ENCODE data around the gene TMPRSS11B. TPM values are rescaled to one million over a fixed set of nuclear protein-coding genes. Genes with fewer than 3 reads are reported as not detected.
"Not testable (repeated sequence)": the region's sequence is repeated elsewhere in the genome, so short reads cannot be mapped to it uniquely, and the experiment has no call there.

Gene TMPRSS11B, protein sequence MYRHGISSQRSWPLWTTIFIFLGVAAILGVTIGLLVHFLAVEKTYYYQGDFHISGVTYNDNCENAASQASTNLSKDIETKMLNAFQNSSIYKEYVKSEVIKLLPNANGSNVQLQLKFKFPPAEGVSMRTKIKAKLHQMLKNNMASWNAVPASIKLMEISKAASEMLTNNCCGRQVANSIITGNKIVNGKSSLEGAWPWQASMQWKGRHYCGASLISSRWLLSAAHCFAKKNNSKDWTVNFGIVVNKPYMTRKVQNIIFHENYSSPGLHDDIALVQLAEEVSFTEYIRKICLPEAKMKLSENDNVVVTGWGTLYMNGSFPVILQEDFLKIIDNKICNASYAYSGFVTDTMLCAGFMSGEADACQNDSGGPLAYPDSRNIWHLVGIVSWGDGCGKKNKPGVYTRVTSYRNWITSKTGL
- not detected for total RNA-seq

- no peak for DNase-seq (ENCODE audit: low spot score)
These were observed at the start of gene TMPRSS11B for GRCh38 chr4:68245594-68245993. Gene TMPRSS11B, minus strand, starts transcription at chr4:68245694. Its CDS starts 136 bp downstream, at chr4:68245558.

DNA sequence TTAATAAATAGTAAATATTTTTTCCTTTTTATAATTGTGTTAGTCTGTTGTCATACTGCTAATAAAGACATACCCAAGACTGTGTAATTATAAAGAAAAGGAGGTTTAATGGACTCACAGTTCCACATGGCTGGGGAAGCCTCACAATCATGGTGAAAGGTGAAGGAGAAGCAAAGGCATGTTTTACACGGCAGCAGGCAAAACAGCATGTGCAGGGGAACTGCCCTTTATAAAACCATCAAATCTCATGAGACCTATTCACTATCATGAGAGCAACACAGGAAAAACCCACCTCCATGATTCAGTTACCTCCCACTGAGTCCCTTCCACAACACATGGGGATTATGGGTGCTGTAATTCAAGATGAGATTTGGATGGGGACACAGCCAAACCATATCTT, 45.8 kb upstream of the TMPRSS11B start:
- no peak for DNase-seq (ENCODE audit: low spot score)

- no peak for DNase-seq (ENCODE audit: low spot score)
These were observed 42.9 kb upstream of the TMPRSS11B start for GRCh38 chr4:68288393-68288740.

GRCh38 chr4:68287704-68288392, 42.4 kb upstream of the TMPRSS11B start:
- DNase-seq (ENCODE audit: low spot score): no peak

- no peak for DNase-seq (ENCODE audit: low spot score)
These were observed 38.2 kb upstream of the TMPRSS11B start for GRCh38 chr4:68283714-68284113.

DNA sequence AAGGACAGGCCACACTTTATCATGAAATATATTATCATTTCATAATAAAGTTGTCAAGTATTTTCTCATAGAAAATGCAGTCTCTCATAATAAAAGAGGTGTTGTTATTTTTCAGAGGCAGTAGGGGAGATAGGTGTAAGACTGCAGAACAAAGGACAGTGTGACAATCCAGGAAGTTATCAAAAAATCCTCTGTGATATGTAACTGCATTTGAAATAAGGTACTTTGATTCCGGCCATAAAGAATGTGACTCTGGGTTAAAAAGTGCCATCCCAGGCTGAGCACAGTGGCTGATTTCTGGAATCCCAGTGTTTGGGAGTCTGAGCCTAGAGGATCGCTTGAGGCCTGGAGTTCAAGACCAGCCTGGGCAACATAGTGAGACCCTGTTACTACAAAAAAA, 37.6 kb upstream of the TMPRSS11B start:
- DNase-seq (ENCODE audit: low spot score): no peak

- not testable (repeated sequence) for DNase-seq (ENCODE audit: low spot score)
These were observed 36.6 kb upstream of the TMPRSS11B start for GRCh38 chr4:68281796-68282740.

DNA sequence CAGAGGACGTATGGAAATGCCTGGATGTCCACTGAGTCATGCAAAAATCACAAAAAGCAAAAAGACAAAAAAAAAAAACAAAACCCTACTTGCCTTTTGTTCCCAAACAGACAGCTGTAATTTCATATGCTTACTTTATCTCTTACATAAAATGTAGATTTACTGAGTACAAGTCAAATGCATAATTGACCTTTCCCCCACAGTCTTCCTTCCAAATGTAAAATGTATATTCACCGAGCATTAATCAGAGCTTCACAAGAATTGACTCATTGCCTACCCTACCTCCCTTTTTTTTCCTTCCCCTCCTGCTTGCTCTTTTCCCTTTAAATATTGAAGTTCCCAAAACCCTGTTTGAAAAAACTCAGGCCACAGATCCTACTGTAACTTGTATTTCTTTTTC, 32.5 kb upstream of the TMPRSS11B start:
- no peak for DNase-seq (ENCODE audit: low spot score)

DNA sequence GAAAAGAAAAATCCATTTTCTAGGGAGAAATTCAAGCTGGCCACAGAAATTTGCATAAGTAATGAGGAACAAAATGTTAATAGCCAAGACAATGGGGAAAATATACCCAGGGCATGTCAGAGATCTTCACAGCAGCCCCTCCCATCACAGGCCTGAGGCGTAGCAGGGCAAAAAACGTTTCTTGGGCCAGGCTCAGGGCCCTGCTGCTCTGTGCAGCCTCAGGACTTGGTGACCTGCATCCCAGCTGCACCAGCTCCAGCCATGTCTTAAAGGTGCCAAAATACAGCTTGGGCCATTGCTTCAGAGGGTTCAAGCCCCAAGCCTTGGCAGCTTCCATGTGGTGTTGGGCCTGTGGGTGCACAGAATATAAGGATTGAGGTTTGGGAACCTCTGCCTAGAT, 32.1 kb upstream of the TMPRSS11B start:
- DNase-seq (ENCODE audit: low spot score): no peak

- no peak for DNase-seq (ENCODE audit: low spot score)
These were observed 27.4 kb upstream of the TMPRSS11B start for GRCh38 chr4:68272860-68273259.

- DNase-seq (ENCODE audit: low spot score): no peak
These were observed 26.9 kb upstream of the TMPRSS11B start for GRCh38 chr4:68272380-68272779.

- no peak for DNase-seq (ENCODE audit: low spot score)
These were observed 26.4 kb upstream of the TMPRSS11B start for GRCh38 chr4:68271851-68272357.

GRCh38 chr4:68267433-68267944, 22.0 kb upstream of the TMPRSS11B start:
- DNase-seq (ENCODE audit: low spot score): no peak

- no peak for DNase-seq (ENCODE audit: low spot score)
These were observed 19.5 kb upstream of the TMPRSS11B start for GRCh38 chr4:68264875-68265565.

- no peak for DNase-seq (ENCODE audit: low spot score)
These were observed 13.7 kb upstream of the TMPRSS11B start for GRCh38 chr4:68259191-68259590.

DNA sequence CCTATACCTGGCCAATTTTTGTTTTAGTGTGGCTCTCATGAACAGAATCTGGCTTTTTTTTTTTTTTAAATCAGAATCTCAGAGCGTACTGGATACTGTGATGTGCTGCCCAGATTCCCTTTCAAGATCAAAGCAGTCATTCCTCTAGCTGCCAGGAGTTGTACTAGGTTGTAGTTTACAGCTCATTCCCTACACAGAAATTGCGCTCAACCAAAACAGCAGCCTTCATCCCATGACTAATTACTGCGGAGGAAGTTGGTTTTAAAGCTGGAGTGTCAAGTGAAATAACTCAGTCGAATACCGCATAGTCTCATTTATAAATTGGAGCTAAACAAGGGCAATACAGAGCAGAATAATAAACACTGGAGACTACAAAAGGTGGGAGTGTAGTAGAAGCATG, 12.2 kb upstream of the TMPRSS11B start:
- no peak for DNase-seq (ENCODE audit: low spot score)

- DNase-seq (ENCODE audit: low spot score): no peak
These were observed 10.8 kb upstream of the TMPRSS11B start for GRCh38 chr4:68256284-68256683.

- no peak for DNase-seq (ENCODE audit: low spot score)
These were observed 4.8 kb upstream of the TMPRSS11B start for GRCh38 chr4:68250151-68250930.

- no peak for DNase-seq (ENCODE audit: low spot score)
These were observed 3.9 kb upstream of the TMPRSS11B start for GRCh38 chr4:68249434-68249833.

DNA sequence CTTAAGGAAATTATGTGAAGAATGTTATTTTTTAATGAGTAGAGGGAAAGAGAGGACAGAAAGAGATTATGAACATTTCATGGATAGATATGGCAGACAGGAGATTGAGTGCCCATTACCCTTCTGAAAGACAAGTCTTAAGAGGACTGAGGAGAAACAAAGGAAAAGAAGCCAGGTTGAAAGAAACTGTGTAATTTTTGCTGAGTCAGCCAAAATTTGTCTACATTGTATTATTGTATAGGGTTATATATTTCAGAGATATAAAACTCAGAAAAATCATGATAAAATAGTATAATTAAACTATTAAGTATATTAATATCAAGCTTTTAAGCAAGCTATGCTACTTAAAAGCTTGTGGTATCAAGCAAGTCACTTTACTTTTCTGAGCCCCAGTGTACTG, 4.9 kb downstream of the TMPRSS11B start:
- DNase-seq (ENCODE audit: low spot score): no peak
